C4-2B (cell line): ENCODE results near the gene CLEC4D.

Source experiments
- CTCF ChIP-seq: fragments of 450-650 bp; conservative IDR thresholded peaks from 2 replicates; pipeline ENCODE4 v1.5.1; 2017; ENCODE audit warnings: mild to moderate bottlenecking
- ZFX ChIP-seq: fragments of 450-650 bp; IDR thresholded peaks from 2 replicates; pipeline ENCODE4 v1.6.1; 2017

- TF ChIP-seq CTCF (no peak), ZFX (no peak)
These were observed 28.3 kb downstream of the CLEC4D start for GRCh38 chr12:8541562-8541961.
